Immature natural killer cell (primary cell): ENCODE measurements around the gene PPM1A. TPM values are rescaled to one million over a fixed set of nuclear protein-coding genes. Genes with fewer than 3 reads are reported as not detected.

Experiments
- polyA plus RNA-seq, 3 donors: library from polyadenylated mRNA; unstranded; fragments of 300-500 nt; fragmentation: Illumina TruSeq; gene quantifications; one replicate each; pipeline ENCODE4 v1.2.3, GENCODE V29; 2021

PPM1A gene
- polyA plus RNA-seq, 3 donors from 2014 or later = 31.9 to 46.8 (median 45.5) TPM

Other genes starting within 250 kb of the PPM1A start
- 10 to 100 TPM; 14.1 to 33.5 (median 31.9) TPM for gene PCNX4, start 157.3 kb upstream of the PPM1A start, polyA plus RNA-seq
- gene DHRS7, start 83.8 kb upstream of the PPM1A start, polyA plus RNA-seq = 100 to 1,000 TPM; 415 to 674 (median 485) TPM
- gene C14orf39, start 236.8 kb downstream of the PPM1A start, polyA plus RNA-seq = not detected